WTC11 (cell line): ENCODE data around the gene FBXO40. TPM values are rescaled to one million over a fixed set of nuclear protein-coding genes. Genes with fewer than 3 reads are reported as not detected.
A peak's percentile ranks its signal among the peaks of the same experiment; 100 is the strongest.

Experiments used
- ATAC-seq: fragments of 200-7000 bp; cut with Tn5 transposase; 2 replicates; pipeline ENCODE4 v1.10.0; 2021; ENCODE audit warnings: mild to moderate bottlenecking, moderate library complexity
- CTCF ChIA-PET: fragments of 300-600 bp; sonication (Branson Sonifier 250); formaldehyde crosslinking; loops from one replicate; lab custom pipeline; 2021; ENCODE audit warnings: antibody characterized with exemption; lab: Charles Lee
- POLR2A ChIA-PET: fragments of 350-600 bp; sonication (Branson Sonifier 250); formaldehyde crosslinking; loops from one replicate; lab custom pipeline; 2021; ENCODE audit warnings: antibody characterized with exemption; lab: Charles Lee
- DNase-seq: peaks from one replicate; pipeline ENCODE4 v3.0.0; 2021; ENCODE audit warnings: low spot score
- H3K27ac Mint-ChIP-seq: 2 replicates; pipeline ENCODE4 v1.8.0; 2021; ENCODE audit warnings: mixed read lengths
- H3K27me3 Mint-ChIP-seq: 2 replicates; pipeline ENCODE4 v1.8.0; 2021; ENCODE audit warnings: low read depth, mild to moderate bottlenecking, moderate library complexity, mixed read lengths
- H3K36me3 Mint-ChIP-seq: 2 replicates; pipeline ENCODE4 v1.8.0; 2021; ENCODE audit warnings: mixed read lengths
- H3K4me1 Mint-ChIP-seq: 2 replicates; pipeline ENCODE4 v1.8.0; 2022; ENCODE audit warnings: mixed read lengths
- H3K4me3 Mint-ChIP-seq: 2 replicates; pipeline ENCODE4 v1.8.0; 2021; ENCODE audit warnings: mild to moderate bottlenecking, moderate library complexity, mixed read lengths
- H3K9me3 Mint-ChIP-seq: 2 replicates; pipeline ENCODE4 v1.8.0; 2021; ENCODE audit warnings: mixed read lengths
- EMX1 ChIP-seq: fragments of 250-450 bp; sonication (Bioruptor Pico); IDR thresholded peaks from 2 replicates; pipeline ENCODE4 v1.8.0; 2021; ENCODE audit warnings: mild to moderate bottlenecking
- FOXK1 ChIP-seq: sonication (generic); formaldehyde crosslinking; IDR thresholded peaks from 2 replicates; pipeline ENCODE4 v1.8.0; 2022; ENCODE audit warnings: mild to moderate bottlenecking, moderate library complexity, missing genetic modification reagents
- HMGA2 ChIP-seq: fragments of 250-450 bp; sonication (Bioruptor Pico); IDR thresholded peaks from 2 replicates; pipeline ENCODE4 v1.4.0; 2021; ENCODE audit warnings: mild to moderate bottlenecking, moderate library complexity
- MYBL2 ChIP-seq: sonication (generic); formaldehyde crosslinking; IDR thresholded peaks from 2 replicates; pipeline ENCODE4 v1.8.1; 2023; ENCODE audit warnings: mild to moderate bottlenecking, moderate library complexity, missing genetic modification reagents
- PRRX2 ChIP-seq: fragments of 250-450 bp; sonication (Bioruptor Pico); IDR thresholded peaks from 2 replicates; pipeline ENCODE4 v1.8.0; 2021; ENCODE audit warnings: mild to moderate bottlenecking
- RELA ChIP-seq: sonication (generic); formaldehyde crosslinking; IDR thresholded peaks from 2 replicates; pipeline ENCODE4 v1.8.1; 2022; ENCODE audit warnings: missing genetic modification reagents, mild to moderate bottlenecking, borderline replicate concordance
- RORB ChIP-seq: fragments of 250-450 bp; sonication (Bioruptor Pico); IDR thresholded peaks from 2 replicates; pipeline ENCODE4 v1.9.0; 2021; ENCODE audit warnings: mild to moderate bottlenecking
- TCF7 ChIP-seq: sonication (generic); formaldehyde crosslinking; IDR thresholded peaks from 2 replicates; pipeline ENCODE4 v1.8.0; 2022; ENCODE audit warnings: mild to moderate bottlenecking, low read depth, missing genetic modification reagents, moderate library complexity
- TEAD1 ChIP-seq: sonication (generic); formaldehyde crosslinking; IDR thresholded peaks from 2 replicates; pipeline ENCODE4 v1.8.0; 2022; ENCODE audit warnings: mild to moderate bottlenecking, missing genetic modification reagents
- TEAD4 ChIP-seq: sonication (generic); formaldehyde crosslinking; IDR thresholded peaks from 2 replicates; pipeline ENCODE4 v1.8.0; 2022; ENCODE audit warnings: mild to moderate bottlenecking, missing genetic modification reagents
- ZNF232 ChIP-seq: sonication (generic); formaldehyde crosslinking; IDR thresholded peaks from 2 replicates; pipeline ENCODE4 v1.8.0; 2022; ENCODE audit warnings: mild to moderate bottlenecking, missing genetic modification reagents
- ZNF281 ChIP-seq: sonication (generic); formaldehyde crosslinking; IDR thresholded peaks from 2 replicates; pipeline ENCODE4 v1.8.0; 2023; ENCODE audit warnings: mild to moderate bottlenecking, missing genetic modification reagents
- ZNF416 ChIP-seq: fragments of 250-450 bp; sonication (Bioruptor Pico); IDR thresholded peaks from 2 replicates; pipeline ENCODE4 v1.9.0; 2021; ENCODE audit warnings: mild to moderate bottlenecking, inconsistent platforms
- total RNA-seq: library from RNA; stranded (reverse); gene quantifications from 3 replicates; pipeline ENCODE4 v1.2.3, GENCODE V29; 2021
- TF ChIP-seq, protein P1 (sequence below): fragments of 250-450 bp; sonication (Bioruptor Pico); conservative IDR thresholded peaks from 2 replicates; pipeline ENCODE4 v1.9.0; 2021; ENCODE audit warnings: mild to moderate bottlenecking
- TF ChIP-seq, protein P2 (sequence below): sonication (generic); formaldehyde crosslinking; IDR thresholded peaks from 2 replicates; pipeline ENCODE4 v1.8.1; 2023; ENCODE audit warnings: mild to moderate bottlenecking, moderate library complexity, missing genetic modification reagents
- TF ChIP-seq, protein P3 (sequence below): sonication (generic); formaldehyde crosslinking; IDR thresholded peaks from 2 replicates; pipeline ENCODE4 v1.8.0; 2022; ENCODE audit warnings: missing genetic modification reagents
- TF ChIP-seq, protein P4 (sequence below): fragments of 250-450 bp; sonication (Bioruptor Pico); IDR thresholded peaks from 2 replicates; pipeline ENCODE4 v1.9.0; 2021; ENCODE audit warnings: moderate library complexity, mild to moderate bottlenecking, inconsistent platforms, borderline replicate concordance

FBXO40 gene
- total RNA-seq, 1 experiment from 2014 or later = 0.04 TPM

GRCh38 chr3:121659586-121659985 is 66.4 kb downstream of the FBXO40 start:
- H3K27ac Mint-ChIP-seq = no peak overlapping the region
- DNase-seq = no peak
- TF ChIP-seq TEAD1 (CRISPR knock-in tag) (no peak), RORB (CRISPR knock-in tag) (no peak), PRRX2 (no peak), TEAD4 (no peak), RELA (CRISPR knock-in tag) (no peak), FOXK1 (CRISPR knock-in tag) (no peak), ZNF281 (no peak)
- TF ChIP-seq, all 79 proteins: peak for 0
- Mint-ChIP-seq H3K4me1 (peaks cover 21% of the 10 kb centered on the region), H3K36me3 (peaks cover 13% of the 10 kb centered on the region), H3K4me3 (no peak overlapping the region), H3K9me3 (no peaks in the 10 kb centered on the region), H3K27me3 (no peaks in the 10 kb centered on the region)
- POLR2A ChIA-PET = no interaction called here
- CTCF ChIA-PET = no interaction called here
- ATAC-seq = no peak

- ATAC-seq = peak; percentile 72
- H3K4me3 Mint-ChIP-seq = no peak within 1 kb of the TSS
- TF ChIP-seq, protein P1, sequence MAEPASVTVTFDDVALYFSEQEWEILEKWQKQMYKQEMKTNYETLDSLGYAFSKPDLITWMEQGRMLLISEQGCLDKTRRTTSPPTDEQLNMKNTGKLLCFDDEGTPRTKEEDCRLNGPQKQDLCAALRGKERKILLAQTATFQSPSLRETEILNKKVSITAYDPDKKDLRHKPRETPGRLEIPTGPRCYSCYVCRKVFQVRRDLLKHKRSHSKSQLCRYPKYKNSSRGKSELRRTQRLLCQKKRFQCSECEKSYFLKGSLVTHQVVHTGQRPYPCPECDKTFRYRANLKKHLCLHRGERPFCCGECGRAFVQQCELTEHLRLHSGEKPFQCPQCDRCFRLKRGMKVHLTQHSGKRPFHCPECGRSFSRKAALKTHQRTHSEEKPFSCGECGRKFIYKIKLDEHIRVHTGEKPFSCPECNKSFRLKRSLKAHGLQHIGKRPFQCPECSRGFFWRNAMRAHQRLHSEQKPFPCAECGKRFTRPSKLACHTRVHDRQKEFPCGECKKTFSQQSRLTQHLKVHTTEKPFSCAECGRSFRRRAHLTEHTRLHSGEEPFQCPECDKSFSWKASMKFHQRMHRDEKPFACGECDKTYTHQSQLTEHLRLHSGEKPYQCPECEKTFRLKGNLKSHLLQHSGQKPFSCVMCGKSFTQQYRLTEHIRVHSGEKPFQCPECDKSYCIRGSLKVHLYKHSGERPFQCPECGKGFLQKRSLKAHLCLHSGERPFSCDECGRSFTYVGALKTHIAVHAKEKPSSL (CRISPR knock-in tag) = no peak
- TF ChIP-seq, protein P2, sequence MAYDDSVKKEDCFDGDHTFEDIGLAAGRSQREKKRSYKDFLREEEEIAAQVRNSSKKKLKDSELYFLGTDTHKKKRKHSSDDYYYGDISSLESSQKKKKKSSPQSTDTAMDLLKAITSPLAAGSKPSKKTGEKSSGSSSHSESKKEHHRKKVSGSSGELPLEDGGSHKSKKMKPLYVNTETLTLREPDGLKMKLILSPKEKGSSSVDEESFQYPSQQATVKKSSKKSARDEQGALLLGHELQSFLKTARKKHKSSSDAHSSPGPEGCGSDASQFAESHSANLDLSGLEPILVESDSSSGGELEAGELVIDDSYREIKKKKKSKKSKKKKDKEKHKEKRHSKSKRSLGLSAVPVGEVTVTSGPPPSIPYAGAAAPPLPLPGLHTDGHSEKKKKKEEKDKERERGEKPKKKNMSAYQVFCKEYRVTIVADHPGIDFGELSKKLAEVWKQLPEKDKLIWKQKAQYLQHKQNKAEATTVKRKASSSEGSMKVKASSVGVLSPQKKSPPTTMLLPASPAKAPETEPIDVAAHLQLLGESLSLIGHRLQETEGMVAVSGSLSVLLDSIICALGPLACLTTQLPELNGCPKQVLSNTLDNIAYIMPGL = no peak
- TF ChIP-seq TCF7 (CRISPR knock-in tag) (no peak), RELA (CRISPR knock-in tag) (no peak), MYBL2 (no peak), EMX1 (CRISPR knock-in tag) (no peak), ZNF416 (no peak)
- CTCF ChIA-PET = interaction anchor here (1.0 kb wide), 1 partner anchor 335 kb away, joined by 3 read pairs; no protein-coding TSS in a partner anchor
- no peaks in the 10 kb centered on the region for H3K27me3 Mint-ChIP-seq
- peak within 1 kb of the TSS; percentile 76 for H3K27ac Mint-ChIP-seq
- H3K36me3 Mint-ChIP-seq = peaks cover 17% of the 10 kb centered on the region
- H3K9me3 Mint-ChIP-seq = no peaks in the 10 kb centered on the region
- POLR2A ChIA-PET = interaction anchor here (0.5 to 0.6 kb wide), 2 partner anchors 54 to 114 kb away, joined by 4 to 7 read pairs; no protein-coding TSS in a partner anchor
- peaks cover 21% of the 10 kb centered on the region for H3K4me1 Mint-ChIP-seq
- DNase-seq = no peak
These were observed 67.4 kb downstream of the FBXO40 start, which contains the start of gene HCLS1 for GRCh38 chr3:121660356-121661171. HCLS1 (minus strand) TSS chr3:121660903; CDS start chr3:121658347, 2,556 bp downstream.

GRCh38 chr3:121661376-121661775 is 68.2 kb downstream of the FBXO40 start:
- no peaks in the 10 kb centered on the region for H3K9me3 Mint-ChIP-seq
- DNase-seq = no peak
- H3K27ac Mint-ChIP-seq = peak overlapping the region; percentile 76; the same call in 1 of the 2 replicates
- no peaks in the 10 kb centered on the region for H3K27me3 Mint-ChIP-seq
- ChIA-PET CTCF (interaction anchor here (1.0 kb wide), 1 partner anchor 334 kb away, joined by 3 read pairs; no protein-coding TSS in a partner anchor), POLR2A (interaction anchor here (0.6 kb wide), 1 partner anchor 115 kb away, joined by 7 read pairs; no protein-coding TSS in a partner anchor)
- no peak for ATAC-seq
- peaks cover 24% of the 10 kb centered on the region for H3K36me3 Mint-ChIP-seq
- peaks cover 21% of the 10 kb centered on the region for H3K4me1 Mint-ChIP-seq
- no peak overlapping the region for H3K4me3 Mint-ChIP-seq
- TF ChIP-seq, protein P3, sequence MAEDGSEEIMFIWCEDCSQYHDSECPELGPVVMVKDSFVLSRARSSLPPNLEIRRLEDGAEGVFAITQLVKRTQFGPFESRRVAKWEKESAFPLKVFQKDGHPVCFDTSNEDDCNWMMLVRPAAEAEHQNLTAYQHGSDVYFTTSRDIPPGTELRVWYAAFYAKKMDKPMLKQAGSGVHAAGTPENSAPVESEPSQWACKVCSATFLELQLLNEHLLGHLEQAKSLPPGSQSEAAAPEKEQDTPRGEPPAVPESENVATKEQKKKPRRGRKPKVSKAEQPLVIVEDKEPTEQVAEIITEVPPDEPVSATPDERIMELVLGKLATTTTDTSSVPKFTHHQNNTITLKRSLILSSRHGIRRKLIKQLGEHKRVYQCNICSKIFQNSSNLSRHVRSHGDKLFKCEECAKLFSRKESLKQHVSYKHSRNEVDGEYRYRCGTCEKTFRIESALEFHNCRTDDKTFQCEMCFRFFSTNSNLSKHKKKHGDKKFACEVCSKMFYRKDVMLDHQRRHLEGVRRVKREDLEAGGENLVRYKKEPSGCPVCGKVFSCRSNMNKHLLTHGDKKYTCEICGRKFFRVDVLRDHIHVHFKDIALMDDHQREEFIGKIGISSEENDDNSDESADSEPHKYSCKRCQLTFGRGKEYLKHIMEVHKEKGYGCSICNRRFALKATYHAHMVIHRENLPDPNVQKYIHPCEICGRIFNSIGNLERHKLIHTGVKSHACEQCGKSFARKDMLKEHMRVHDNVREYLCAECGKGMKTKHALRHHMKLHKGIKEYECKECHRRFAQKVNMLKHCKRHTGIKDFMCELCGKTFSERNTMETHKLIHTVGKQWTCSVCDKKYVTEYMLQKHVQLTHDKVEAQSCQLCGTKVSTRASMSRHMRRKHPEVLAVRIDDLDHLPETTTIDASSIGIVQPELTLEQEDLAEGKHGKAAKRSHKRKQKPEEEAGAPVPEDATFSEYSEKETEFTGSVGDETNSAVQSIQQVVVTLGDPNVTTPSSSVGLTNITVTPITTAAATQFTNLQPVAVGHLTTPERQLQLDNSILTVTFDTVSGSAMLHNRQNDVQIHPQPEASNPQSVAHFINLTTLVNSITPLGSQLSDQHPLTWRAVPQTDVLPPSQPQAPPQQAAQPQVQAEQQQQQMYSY = no peak
- TF ChIP-seq, protein P4, sequence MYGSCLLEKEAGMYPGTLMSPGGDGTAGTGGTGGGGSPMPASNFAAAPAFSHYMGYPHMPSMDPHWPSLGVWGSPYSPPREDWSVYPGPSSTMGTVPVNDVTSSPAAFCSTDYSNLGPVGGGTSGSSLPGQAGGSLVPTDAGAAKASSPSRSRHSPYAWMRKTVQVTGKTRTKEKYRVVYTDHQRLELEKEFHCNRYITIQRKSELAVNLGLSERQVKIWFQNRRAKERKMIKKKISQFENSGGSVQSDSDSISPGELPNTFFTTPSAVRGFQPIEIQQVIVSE (CRISPR knock-in tag) = no peak
- TF ChIP-seq TEAD1 (CRISPR knock-in tag) (no peak), HMGA2 (CRISPR knock-in tag) (no peak), ZNF232 (no peak)
